GM21390 (cell line): ENCODE results near the gene SMPDL3B.

Experiments used
- ATAC-seq: cut with Tn5 transposase; IDR thresholded peaks from one replicate; pipeline ENCODE4 v1.9.1; 2021; ENCODE audit not compliant: unreplicated experiment

Gene SMPDL3B

GRCh38 chr1:27934818-27935549 is at the start of gene SMPDL3B:
Gene SMPDL3B (plus strand): TSS chr1:27935000. CDS start chr1:27935184, 184 bp downstream.
- no peak for ATAC-seq

- no peak for ATAC-seq
Observed at GRCh38 chr1:27885114-27885528, 49.7 kb upstream of the SMPDL3B start.

- ATAC-seq = no peak
Observed at GRCh38 chr1:27885621-27886352, 49.0 kb upstream of the SMPDL3B start.

GRCh38 chr1:27886353-27886679 is 48.5 kb upstream of the SMPDL3B start:
- ATAC-seq = no peak

GRCh38 chr1:27886744-27887143 is 48.1 kb upstream of the SMPDL3B start:
- ATAC-seq = no peak

GRCh38 chr1:27887215-27888021 is 47.4 kb upstream of the SMPDL3B start:
- ATAC-seq = no peak

- no peak for ATAC-seq
Observed at GRCh38 chr1:27889506-27889905, 45.3 kb upstream of the SMPDL3B start.

GRCh38 chr1:27891196-27891889 is 43.5 kb upstream of the SMPDL3B start:
- no peak for ATAC-seq

GRCh38 chr1:27894521-27894920 is 40.3 kb upstream of the SMPDL3B start:
- ATAC-seq = no peak

GRCh38 chr1:27906759-27907158 is 28.0 kb upstream of the SMPDL3B start:
- ATAC-seq = no peak

- ATAC-seq = no peak
Observed at GRCh38 chr1:27912429-27912828, 22.4 kb upstream of the SMPDL3B start.

- ATAC-seq = no peak
Observed at GRCh38 chr1:27915082-27915575, 19.7 kb upstream of the SMPDL3B start.

- no peak for ATAC-seq
Observed at GRCh38 chr1:27922272-27922671, 12.5 kb upstream of the SMPDL3B start.

- ATAC-seq = no peak
Observed at GRCh38 chr1:27928216-27928954, 6.4 kb upstream of the SMPDL3B start.

- ATAC-seq = no peak
Observed at GRCh38 chr1:27931184-27931583, 3.6 kb upstream of the SMPDL3B start.

GRCh38 chr1:27931759-27932158 is 3.0 kb upstream of the SMPDL3B start:
- no peak for ATAC-seq

GRCh38 chr1:27935721-27936120 is 921 bp downstream of the SMPDL3B start:
- no peak for ATAC-seq

GRCh38 chr1:27936370-27936769 is 1.6 kb downstream of the SMPDL3B start:
- no peak for ATAC-seq

GRCh38 chr1:27937524-27937836 is 2.7 kb downstream of the SMPDL3B start:
- no peak for ATAC-seq

- ATAC-seq = no peak
Observed at GRCh38 chr1:27938488-27938887, 3.7 kb downstream of the SMPDL3B start.
